ENCODE data around the gene PLCL2.

GRCh38 chr3:17075907-17076306 is 191.2 kb downstream of the PLCL2 start:
- TF ChIP-seq CTCF (IDR thresholded peaks at IDR 0.05) (no peak), POLR2A (IDR thresholded peaks at IDR 0.05) (no peak)

All from body of pancreas (tissue), 4 donors.